ENCODE results near the gene UNC45A. TPM values are rescaled to one million over a fixed set of nuclear protein-coding genes. Genes with fewer than 3 reads are reported as not detected.

The UNC45A gene
- total and polyA plus RNA-seq, 2 of the 8 experiments (the other 6 are each of a cell fraction or from before 2014, with no cell fraction given), result 74.1 to 84.2 TPM

Small RNAs within 50 kb of the gene (small RNA-seq; reads per million reads assigned to genes)
- not detected for gene RF00019 (ENCODE audit: insufficient read depth)

Other genes starting within 250 kb of the UNC45A start
- 45.6 and 46.7 TPM in 2 replicates for gene BLM, start 217.9 kb upstream of the UNC45A start, total RNA-seq (2021; fragmentation: NEBNext Ultra II Directional; extraction: Animal tissue kit (Norgen Biotek cat#: 25700))
- 10.4 and 15.2 TPM in 2 replicates for gene BLM, start 217.9 kb upstream of the UNC45A start, polyA plus RNA-seq (2011; rRNA removed)
- 28.0 and 32.1 TPM in 2 replicates for gene FURIN, start 66.7 kb upstream of the UNC45A start, total RNA-seq (2021; fragmentation: NEBNext Ultra II Directional; extraction: Animal tissue kit (Norgen Biotek cat#: 25700))
- 15.8 and 22.5 TPM in 2 replicates for gene FURIN, start 66.7 kb upstream of the UNC45A start, polyA plus RNA-seq (2011; rRNA removed)
- 6.8 and 8.6 TPM in 2 replicates for gene FES, start 50.8 kb upstream of the UNC45A start, total RNA-seq (2021; fragmentation: NEBNext Ultra II Directional; extraction: Animal tissue kit (Norgen Biotek cat#: 25700))
- gene FES, start 50.8 kb upstream of the UNC45A start, polyA plus RNA-seq (2011; rRNA removed), result 8.5 and 10.9 TPM in 2 replicates
- 21.9 and 23.1 TPM in 2 replicates for gene MAN2A2, start 32.0 kb upstream of the UNC45A start, total RNA-seq (2021; fragmentation: NEBNext Ultra II Directional; extraction: Animal tissue kit (Norgen Biotek cat#: 25700))
- gene MAN2A2, start 32.0 kb upstream of the UNC45A start, polyA plus RNA-seq (2011; rRNA removed), result 29.7 and 35.9 TPM in 2 replicates
- gene HDDC3, start 2.7 kb upstream of the UNC45A start, total RNA-seq (2021; fragmentation: NEBNext Ultra II Directional; extraction: Animal tissue kit (Norgen Biotek cat#: 25700)), result 16.3 and 17.0 TPM in 2 replicates
- 16.5 and 19.6 TPM in 2 replicates for gene HDDC3, start 2.7 kb upstream of the UNC45A start, polyA plus RNA-seq (2011; rRNA removed)
- gene RCCD1, start 19.6 kb downstream of the UNC45A start, total RNA-seq (2021; fragmentation: NEBNext Ultra II Directional; extraction: Animal tissue kit (Norgen Biotek cat#: 25700)), result 16.2 and 18.8 TPM in 2 replicates
- gene RCCD1, start 19.6 kb downstream of the UNC45A start, polyA plus RNA-seq (2011; rRNA removed), result 9.9 and 13.2 TPM in 2 replicates
- gene PRC1, start 59.2 kb downstream of the UNC45A start, total RNA-seq (2021; fragmentation: NEBNext Ultra II Directional; extraction: Animal tissue kit (Norgen Biotek cat#: 25700)), result 90.7 and 91.4 TPM in 2 replicates
- 158 and 181 TPM in 2 replicates for gene PRC1, start 59.2 kb downstream of the UNC45A start, polyA plus RNA-seq (2011; rRNA removed)
- gene VPS33B, start 87.3 kb downstream of the UNC45A start, total RNA-seq (2021; fragmentation: NEBNext Ultra II Directional; extraction: Animal tissue kit (Norgen Biotek cat#: 25700)), result 17.3 and 18.3 TPM in 2 replicates
- gene VPS33B, start 87.3 kb downstream of the UNC45A start, polyA plus RNA-seq (2011; rRNA removed), result 10.9 and 11.8 TPM in 2 replicates
- 0.20 and 0.46 TPM in 2 replicates for gene SV2B, start 165.0 kb downstream of the UNC45A start, total RNA-seq (2021; fragmentation: NEBNext Ultra II Directional; extraction: Animal tissue kit (Norgen Biotek cat#: 25700))
- 0.09 and 0.22 TPM in 2 replicates for gene SV2B, start 165.0 kb downstream of the UNC45A start, polyA plus RNA-seq (2011; rRNA removed)